Measurements from ENCODE around the gene GLCCI1. TPM values are rescaled to one million over a fixed set of nuclear protein-coding genes. Genes with fewer than 3 reads are reported as not detected.

GLCCI1 gene
- total RNA-seq, 1 donor from 2014 or later = 25.0 TPM

GRCh38 chr7:8015746-8016120 lies 47.1 kb downstream of the GLCCI1 start:
- Mint-ChIP-seq H3K36me3 (peaks cover 17% of the 10 kb centered on the region), H3K4me3 (no peak overlapping the region), H3K27me3 (no peaks in the 10 kb centered on the region), H3K4me1 (ENCODE audit: unreplicated experiment) (peaks cover 3% of the 10 kb centered on the region), H3K27ac (no peak overlapping the region), H3K9me3 (peaks cover 4% of the 10 kb centered on the region)
- DNase-seq (ENCODE audit: extremely low spot score, unreplicated experiment) = no peak
- TF ChIP-seq, protein P1, sequence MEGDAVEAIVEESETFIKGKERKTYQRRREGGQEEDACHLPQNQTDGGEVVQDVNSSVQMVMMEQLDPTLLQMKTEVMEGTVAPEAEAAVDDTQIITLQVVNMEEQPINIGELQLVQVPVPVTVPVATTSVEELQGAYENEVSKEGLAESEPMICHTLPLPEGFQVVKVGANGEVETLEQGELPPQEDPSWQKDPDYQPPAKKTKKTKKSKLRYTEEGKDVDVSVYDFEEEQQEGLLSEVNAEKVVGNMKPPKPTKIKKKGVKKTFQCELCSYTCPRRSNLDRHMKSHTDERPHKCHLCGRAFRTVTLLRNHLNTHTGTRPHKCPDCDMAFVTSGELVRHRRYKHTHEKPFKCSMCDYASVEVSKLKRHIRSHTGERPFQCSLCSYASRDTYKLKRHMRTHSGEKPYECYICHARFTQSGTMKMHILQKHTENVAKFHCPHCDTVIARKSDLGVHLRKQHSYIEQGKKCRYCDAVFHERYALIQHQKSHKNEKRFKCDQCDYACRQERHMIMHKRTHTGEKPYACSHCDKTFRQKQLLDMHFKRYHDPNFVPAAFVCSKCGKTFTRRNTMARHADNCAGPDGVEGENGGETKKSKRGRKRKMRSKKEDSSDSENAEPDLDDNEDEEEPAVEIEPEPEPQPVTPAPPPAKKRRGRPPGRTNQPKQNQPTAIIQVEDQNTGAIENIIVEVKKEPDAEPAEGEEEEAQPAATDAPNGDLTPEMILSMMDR (conservative IDR thresholded peaks at IDR 0.05) = no peak

- peaks cover 11% of the 10 kb centered on the region for H3K36me3 Mint-ChIP-seq
- no peak overlapping the region for H3K4me3 Mint-ChIP-seq
- peaks cover 3% of the 10 kb centered on the region for H3K4me1 Mint-ChIP-seq (ENCODE audit: unreplicated experiment)
- TF ChIP-seq, protein P1 (conservative IDR thresholded peaks at IDR 0.05) = no peak
- H3K27ac Mint-ChIP-seq = no peak overlapping the region
- DNase-seq (ENCODE audit: extremely low spot score, unreplicated experiment) = no peak
- no peaks in the 10 kb centered on the region for H3K27me3 Mint-ChIP-seq
- peaks cover 4% of the 10 kb centered on the region for H3K9me3 Mint-ChIP-seq
Measured at GRCh38 chr7:8017423-8017822, 48.8 kb downstream of the GLCCI1 start.

DNA sequence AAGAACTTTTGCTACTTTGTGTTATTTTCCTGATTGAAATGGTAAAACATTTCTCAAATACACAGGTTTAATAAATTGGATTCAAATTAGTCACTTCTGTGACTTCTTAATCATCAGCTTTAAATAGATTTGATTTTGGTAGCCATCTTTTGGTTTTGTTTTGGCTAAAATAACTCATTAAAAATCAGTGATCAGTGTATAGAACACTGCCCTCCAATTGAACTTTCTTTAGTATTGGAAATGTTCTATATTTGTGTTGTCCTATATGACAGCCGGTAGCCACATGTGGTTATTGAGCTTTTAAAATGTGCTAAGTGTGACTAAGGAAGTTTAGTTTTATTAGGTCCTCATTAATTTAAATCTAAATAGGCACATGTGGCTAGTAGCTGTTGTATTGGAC lies 50.4 kb downstream of the GLCCI1 start:
- peaks cover 4% of the 10 kb centered on the region for H3K9me3 Mint-ChIP-seq
- H3K36me3 Mint-ChIP-seq = peaks cover 18% of the 10 kb centered on the region
- H3K27ac Mint-ChIP-seq = no peak overlapping the region
- H3K4me1 Mint-ChIP-seq (ENCODE audit: unreplicated experiment) = peaks cover 3% of the 10 kb centered on the region
- no peak overlapping the region for H3K4me3 Mint-ChIP-seq
- TF ChIP-seq, protein P1 (conservative IDR thresholded peaks at IDR 0.05) = no peak
- no peaks in the 10 kb centered on the region for H3K27me3 Mint-ChIP-seq
- no peak for DNase-seq (ENCODE audit: extremely low spot score, unreplicated experiment)

DNA sequence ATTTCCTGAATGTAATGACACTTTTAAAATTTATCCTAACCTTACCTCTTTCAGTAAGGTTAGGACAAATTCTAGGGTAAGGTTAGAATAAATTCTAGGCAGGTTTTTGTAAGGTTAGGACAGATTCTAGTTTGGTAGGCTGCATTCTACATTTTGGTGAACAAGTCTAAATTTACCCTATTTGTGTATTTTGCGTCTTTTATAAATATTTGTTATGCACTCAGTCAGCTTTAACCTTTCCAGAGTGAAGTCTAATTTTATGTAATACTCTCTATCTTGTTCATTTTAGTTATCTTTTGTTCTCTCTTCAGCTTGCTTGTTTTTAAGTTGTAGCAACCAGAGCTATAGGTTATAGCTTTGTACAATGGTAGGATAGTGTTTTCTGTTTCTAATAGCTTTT lies 54.0 kb downstream of the GLCCI1 start:
- DNase-seq (ENCODE audit: extremely low spot score, unreplicated experiment) = no peak
- H3K36me3 Mint-ChIP-seq = peaks cover 45% of the 10 kb centered on the region
- no peaks in the 10 kb centered on the region for H3K27me3 Mint-ChIP-seq
- H3K4me1 Mint-ChIP-seq (ENCODE audit: unreplicated experiment) = no peaks in the 10 kb centered on the region
- TF ChIP-seq, protein P1 (conservative IDR thresholded peaks at IDR 0.05) = no peak
- H3K4me3 Mint-ChIP-seq = no peak overlapping the region
- H3K27ac Mint-ChIP-seq = no peak overlapping the region
- peaks cover 7% of the 10 kb centered on the region for H3K9me3 Mint-ChIP-seq

DNA sequence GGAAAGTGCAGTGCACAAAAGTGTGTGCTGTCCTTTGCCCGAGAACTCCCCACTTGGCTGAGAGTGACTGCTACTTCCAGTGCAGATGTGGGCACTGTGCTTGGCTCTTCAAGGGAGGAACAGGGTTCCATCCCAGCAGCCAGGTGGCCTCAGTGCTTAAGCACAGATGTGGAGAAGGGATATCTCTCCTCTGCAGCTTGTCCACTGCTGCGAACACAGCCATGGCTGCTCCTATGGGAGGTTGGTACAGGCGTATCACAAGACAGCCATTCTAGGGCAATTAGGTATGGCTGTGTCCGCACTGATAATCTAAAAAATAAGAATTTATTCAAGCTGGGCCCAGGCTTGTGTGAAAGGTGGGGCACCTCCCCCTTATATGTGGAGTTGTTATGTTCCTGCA lies 66.6 kb downstream of the GLCCI1 start:
- peaks cover 23% of the 10 kb centered on the region for H3K9me3 Mint-ChIP-seq
- no peaks in the 10 kb centered on the region for H3K4me1 Mint-ChIP-seq (ENCODE audit: unreplicated experiment)
- no peaks in the 10 kb centered on the region for H3K27me3 Mint-ChIP-seq
- no peak for DNase-seq (ENCODE audit: extremely low spot score, unreplicated experiment)
- TF ChIP-seq, protein P1 (conservative IDR thresholded peaks at IDR 0.05) = no peak
- no peak overlapping the region for H3K4me3 Mint-ChIP-seq
- no peak overlapping the region for H3K27ac Mint-ChIP-seq
- peaks cover 37% of the 10 kb centered on the region for H3K36me3 Mint-ChIP-seq
